Fibroblast of lung (primary cell): Measurements from ENCODE around the gene HIP1R.
"Not testable (repeated sequence)": the region's sequence is repeated elsewhere in the genome, so short reads cannot be mapped to it uniquely, and the experiment has no call there.

Source experiments
- EZH2 ChIP-seq: IDR thresholded peaks from 2 replicates; pipeline ENCODE4 v1.5.1; 2012; ENCODE audit warnings: low read length, control low read depth, mild to moderate bottlenecking; ENCODE audit errors: missing control alignments
- TF ChIP-seq, protein P1 (sequence below), 2 donors: IDR thresholded peaks in 1 of 2; conservative IDR thresholded peaks in 1 of 2; 1 replicate in 1 of 2; 2 replicates in 1 of 2; pipeline ENCODE4 v1.5.1; 2011 to 2012; ENCODE audit warnings: low read length in 2 of 2, control low read depth in 1 of 2, inconsistent platforms in 1 of 2, low read depth in 1 of 2, mild to moderate bottlenecking in 1 of 2

DNA sequence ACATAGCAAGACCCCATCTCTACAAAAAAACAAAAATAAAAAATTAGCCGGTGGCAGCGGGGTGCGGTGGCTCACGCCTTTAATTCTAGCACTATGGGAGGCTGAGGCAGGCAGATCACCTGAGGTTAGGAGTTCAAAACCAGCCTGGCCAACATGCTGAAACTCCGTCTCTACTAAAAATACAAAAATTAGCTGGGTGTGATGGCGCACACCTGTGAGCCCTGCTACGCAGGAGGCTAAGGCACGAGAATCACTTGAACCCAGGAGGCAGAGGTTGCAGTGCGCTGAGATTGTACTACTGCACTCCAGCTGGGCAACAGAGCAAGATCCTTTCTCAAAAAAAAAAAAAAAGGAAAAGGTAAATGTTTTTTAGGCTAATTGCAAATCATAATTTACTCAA lies 57.5 kb downstream of the HIP1R start:
- TF ChIP-seq, protein P1, sequence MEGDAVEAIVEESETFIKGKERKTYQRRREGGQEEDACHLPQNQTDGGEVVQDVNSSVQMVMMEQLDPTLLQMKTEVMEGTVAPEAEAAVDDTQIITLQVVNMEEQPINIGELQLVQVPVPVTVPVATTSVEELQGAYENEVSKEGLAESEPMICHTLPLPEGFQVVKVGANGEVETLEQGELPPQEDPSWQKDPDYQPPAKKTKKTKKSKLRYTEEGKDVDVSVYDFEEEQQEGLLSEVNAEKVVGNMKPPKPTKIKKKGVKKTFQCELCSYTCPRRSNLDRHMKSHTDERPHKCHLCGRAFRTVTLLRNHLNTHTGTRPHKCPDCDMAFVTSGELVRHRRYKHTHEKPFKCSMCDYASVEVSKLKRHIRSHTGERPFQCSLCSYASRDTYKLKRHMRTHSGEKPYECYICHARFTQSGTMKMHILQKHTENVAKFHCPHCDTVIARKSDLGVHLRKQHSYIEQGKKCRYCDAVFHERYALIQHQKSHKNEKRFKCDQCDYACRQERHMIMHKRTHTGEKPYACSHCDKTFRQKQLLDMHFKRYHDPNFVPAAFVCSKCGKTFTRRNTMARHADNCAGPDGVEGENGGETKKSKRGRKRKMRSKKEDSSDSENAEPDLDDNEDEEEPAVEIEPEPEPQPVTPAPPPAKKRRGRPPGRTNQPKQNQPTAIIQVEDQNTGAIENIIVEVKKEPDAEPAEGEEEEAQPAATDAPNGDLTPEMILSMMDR (conservative IDR thresholded peaks at IDR 0.05 in 1 of 2, IDR thresholded peaks at IDR 0.05 in 1 of 2; ENCODE audit: low read depth in 1 of 2, low read length in 2 of 2) = not testable (repeated sequence)
- not testable (repeated sequence) for TF ChIP-seq EZH2
